Adrenal gland (tissue), 12 donors: ENCODE measurements around the gene ABHD12B. TPM values are rescaled to one million over a fixed set of nuclear protein-coding genes. Genes with fewer than 3 reads are reported as not detected.
A peak's percentile ranks its signal among the peaks of the same experiment; 100 is the strongest.

ENCODE experiments used
- DNase-seq, 7 donors: peaks; one replicate each; pipeline ENCODE4 v3.0.0-alpha.2; 2019 to 2020
- H3K27ac ChIP-seq, 5 donors: fragments of 200-600 bp; sonication (generic) in 4 of 5; 1 replicate in 3 of 5; 2 replicates in 2 of 5; pipeline versions ENCODE4 v1.5.1 to v1.8.0; 2016 to 2020; ENCODE audit warnings: mild to moderate bottlenecking in 1 of 5
- H3K27me3 ChIP-seq: fragments of 200-600 bp; 2 replicates; pipeline ENCODE4 v1.8.0; 2021
- H3K36me3 ChIP-seq, 2 donors: fragments of 200-600 bp; replicated peaks in 1 of 2; 1 replicate in 1 of 2; 2 replicates in 1 of 2; pipeline versions ENCODE4 v1.5.1 to v1.8.0; 2018 to 2022
- H3K4me1 ChIP-seq, 2 donors: fragments of 200-600 bp; replicated peaks in 1 of 2; 1 replicate in 1 of 2; 2 replicates in 1 of 2; pipeline versions ENCODE4 v1.5.1 to v1.8.0; 2018 to 2021
- H3K4me3 ChIP-seq, 4 donors: fragments of 200-600 bp; sonication (generic) in 3 of 4; one replicate each; pipeline ENCODE4 v1.5.1; 2016 to 2018
- H3K9me3 ChIP-seq, 3 donors: fragments of 200-600 bp; sonication (generic) in 1 of 3; replicated peaks in 1 of 3; 1 replicate in 2 of 3; 2 replicates in 1 of 3; pipeline versions ENCODE4 v1.5.1 to v1.8.0; 2016 to 2021
- POLR2A ChIP-seq, 2 donors: fragments of 450-650 bp; IDR thresholded peaks; one replicate each; pipeline ENCODE4 v1.6.1; 2017; ENCODE audit warnings: antibody characterized with exemption in 2 of 2, mild to moderate bottlenecking in 2 of 2, moderate library complexity in 1 of 2
- WGBS, 4 donors: extraction: QIAGEN DNeasy Blood & Tissue Kit in 2 of 4; methylation state at CpG; one replicate each; pipeline versions ENCODE4 v1.1.5 to v1.1.7; 2013 to 2017; 5-methylcytosine and 5-hydroxymethylcytosine counted together
- intact Hi-C, 2 donors: fragments of 100-400 bp; cut with DNase I; formaldehyde crosslinking; loops; one replicate each; pipeline versions ENCODE4 v1.14.1 to v1.15.0; 2022 to 2023
- polyA plus RNA-seq, 3 donors: library from polyadenylated mRNA; stranded (reverse); fragments of 200-250 nt in 2 of 3; fragments of 350-450 nt in 1 of 3; fragmentation: Illumina TruSeq in 1 of 3; extraction: RNeasy Lipid Tissue Mini Kit (QIAGEN cat#74804) in 1 of 3; gene quantifications; one replicate each; pipeline ENCODE4 v1.2.3, GENCODE V29; 2013 to 2014
- total RNA-seq, 9 donors: library from RNA; depleted of rRNA in 4 of 9; stranded (reverse); fragments of >200 nt in 4 of 9; fragments of 120-200 nt in 1 of 9; fragmentation: NEBNext Ultra II Directional in 1 of 9; extraction: Animal tissue kit (Norgen Biotek cat#: 25700) in 1 of 9; gene quantifications; one replicate each; pipeline versions ENCODE4 v1.1.0 to v1.2.4, GENCODE V29; 2013 to 2023
- TF ChIP-seq, protein P1 (sequence below), 6 experiments: fragments of 450-650 bp in 4 of 6; fragments of 200-600 bp in 2 of 6; sonication (generic) in 1 of 6; IDR thresholded peaks; 1 replicate in 5 of 6; 2 replicates in 1 of 6; pipeline versions ENCODE4 v1.5.1 to v1.8.0; 2016 to 2021; ENCODE audit warnings: antibody characterized with exemption in 6 of 6, mild to moderate bottlenecking in 2 of 6, moderate library complexity in 1 of 6
- donor health status: healthy with polysubstance abuse.
- donor health status: Bipolar disorder and iron deficiency.
- donor health status: DM: yes; HTN: yes; CAD: no.
- donor health status: DM: no; HTN: no; CAD: no.
- donor health status: DM: no; HTN: no; CAD: no.
- donor health status: DM: yes; HTN: yes; CAD: no.

Gene ABHD12B
- total and polyA plus RNA-seq, 12 donors, result 0.10 to 0.46 (median 0.37) TPM; not detected in 6

DNA sequence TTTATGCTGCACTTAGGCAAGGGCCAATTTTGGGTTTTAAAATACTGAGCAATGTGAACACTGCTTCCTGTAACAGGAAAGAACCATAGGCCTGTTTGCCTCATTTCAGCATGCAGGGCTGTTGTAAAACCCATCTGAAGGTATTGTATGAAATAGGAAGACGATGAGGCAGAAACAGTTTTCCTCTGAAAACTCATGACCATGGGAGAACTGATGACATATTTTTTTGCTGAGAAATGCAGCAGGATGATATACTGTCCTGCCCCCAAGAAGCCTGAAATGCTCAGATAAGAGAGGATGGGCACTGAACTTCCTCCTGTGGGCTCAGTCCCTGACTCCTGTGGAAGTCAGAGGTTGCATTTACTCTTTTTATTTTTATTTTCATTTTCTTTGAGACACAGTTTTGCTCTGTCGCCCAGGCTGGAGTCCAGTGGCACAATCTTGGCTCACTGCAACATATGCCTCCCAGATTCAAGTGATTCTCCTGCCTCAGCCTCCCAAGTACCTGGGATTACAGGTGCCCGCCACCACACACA is 55.1 kb downstream of the ABHD12B start:
- intact Hi-C loops, result no loop called here
- Histone ChIP-seq H3K27me3 (no peaks in the 10 kb centered on the region), H3K9me3 (no peaks in the 10 kb centered on the region), H3K4me1 (peaks cover 0 to 8% of the 10 kb centered on the region in 2 donors), H3K36me3 (peaks cover 0 to 42% of the 10 kb centered on the region in 2 donors), H3K4me3 (no peak overlapping the region), H3K27ac (peak overlapping the region in 3 of 5 donors; percentile 21 to 72 (median 45))
- 72 to 82% (median 78%) methylated on average over 3 of the region's 3 CpGs for WGBS, 4 donors
- TF ChIP-seq, protein P1, sequence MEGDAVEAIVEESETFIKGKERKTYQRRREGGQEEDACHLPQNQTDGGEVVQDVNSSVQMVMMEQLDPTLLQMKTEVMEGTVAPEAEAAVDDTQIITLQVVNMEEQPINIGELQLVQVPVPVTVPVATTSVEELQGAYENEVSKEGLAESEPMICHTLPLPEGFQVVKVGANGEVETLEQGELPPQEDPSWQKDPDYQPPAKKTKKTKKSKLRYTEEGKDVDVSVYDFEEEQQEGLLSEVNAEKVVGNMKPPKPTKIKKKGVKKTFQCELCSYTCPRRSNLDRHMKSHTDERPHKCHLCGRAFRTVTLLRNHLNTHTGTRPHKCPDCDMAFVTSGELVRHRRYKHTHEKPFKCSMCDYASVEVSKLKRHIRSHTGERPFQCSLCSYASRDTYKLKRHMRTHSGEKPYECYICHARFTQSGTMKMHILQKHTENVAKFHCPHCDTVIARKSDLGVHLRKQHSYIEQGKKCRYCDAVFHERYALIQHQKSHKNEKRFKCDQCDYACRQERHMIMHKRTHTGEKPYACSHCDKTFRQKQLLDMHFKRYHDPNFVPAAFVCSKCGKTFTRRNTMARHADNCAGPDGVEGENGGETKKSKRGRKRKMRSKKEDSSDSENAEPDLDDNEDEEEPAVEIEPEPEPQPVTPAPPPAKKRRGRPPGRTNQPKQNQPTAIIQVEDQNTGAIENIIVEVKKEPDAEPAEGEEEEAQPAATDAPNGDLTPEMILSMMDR (IDR thresholded peaks at IDR 0.05), result no peak
- no peak for TF ChIP-seq POLR2A (IDR thresholded peaks at IDR 0.05)
- DNase-seq, result peak in 2 of 7 donors; percentile 25 to 30

DNA sequence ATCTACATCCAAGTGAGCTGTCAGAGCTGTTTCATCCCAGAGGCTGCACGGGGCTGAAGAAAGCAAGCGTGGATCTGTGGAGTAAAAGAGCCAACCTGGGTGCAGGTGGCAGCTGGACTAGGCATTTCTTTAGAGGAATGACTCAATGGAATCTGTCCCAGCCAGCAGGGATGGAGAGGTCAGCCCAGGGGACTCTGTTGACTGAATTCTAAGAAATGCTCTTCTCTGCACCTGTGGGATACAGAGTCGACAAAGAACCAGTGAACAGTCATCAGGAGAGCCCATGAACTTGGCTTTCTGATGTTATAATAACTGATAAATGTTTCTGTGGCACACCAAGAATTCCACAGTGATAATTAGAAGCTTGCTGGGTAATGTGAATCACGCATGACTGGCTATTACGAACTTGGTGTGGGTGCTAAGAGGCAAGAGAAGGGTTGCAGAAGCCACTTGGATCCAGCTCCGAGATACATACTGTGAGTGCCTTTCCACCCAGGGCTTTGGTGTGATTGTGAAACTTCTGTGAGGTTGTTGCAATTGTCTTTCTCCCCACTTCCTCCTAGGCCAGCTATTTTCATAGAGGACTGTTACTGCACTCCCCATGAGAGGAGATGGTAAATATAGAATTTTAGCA is 56.3 kb downstream of the ABHD12B start:
- TF ChIP-seq, protein P1 (IDR thresholded peaks at IDR 0.05), result no peak
- TF ChIP-seq POLR2A (IDR thresholded peaks at IDR 0.05), result no peak
- 75 to 90% (median 83%) methylated on average over 4 to 6 of the region's 6 CpGs for WGBS, 4 donors
- DNase-seq, result peak in 5 of 7 donors; percentile 20 to 58 (median 43)
- H3K36me3 ChIP-seq, result peaks cover 0 to 37% of the 10 kb centered on the region in 2 donors
- peaks cover 0 to 8% of the 10 kb centered on the region in 2 donors for H3K4me1 ChIP-seq
- H3K4me3 ChIP-seq, result no peak overlapping the region
- no peaks in the 10 kb centered on the region for H3K9me3 ChIP-seq
- H3K27me3 ChIP-seq, result no peaks in the 10 kb centered on the region
- H3K27ac ChIP-seq, result peak overlapping the region in 2 of 5 donors; percentile 45 to 72
- intact Hi-C loops, result no loop called here

DNA sequence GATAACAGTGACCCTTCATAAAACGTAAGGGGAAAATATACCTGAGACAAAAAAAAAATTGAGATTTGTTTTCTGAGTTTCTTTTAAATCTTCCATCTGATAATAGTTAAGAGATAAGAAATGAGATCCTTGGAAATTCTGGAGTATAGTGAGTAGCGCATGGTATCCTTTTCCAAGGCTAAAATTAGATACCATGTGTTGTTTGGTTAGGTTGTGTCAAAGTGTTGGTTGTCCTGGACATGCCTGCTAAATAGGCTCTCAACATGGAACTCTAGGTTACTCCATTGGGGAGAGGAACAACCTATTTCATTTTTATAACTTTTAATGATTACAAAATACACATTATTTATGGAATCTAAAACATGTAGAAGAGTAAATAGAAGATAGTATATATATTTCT is 57.7 kb downstream of the ABHD12B start:
- no peaks in the 10 kb centered on the region for H3K27me3 ChIP-seq
- WGBS, 4 donors, result 61 to 89% (median 71%) methylated on average over 2 of the region's 2 CpGs
- H3K27ac ChIP-seq, result no peak overlapping the region
- no peak for TF ChIP-seq POLR2A (IDR thresholded peaks at IDR 0.05)
- TF ChIP-seq, protein P1 (IDR thresholded peaks at IDR 0.05), result no peak
- no peaks in the 10 kb centered on the region for H3K9me3 ChIP-seq
- no peak overlapping the region for H3K4me3 ChIP-seq
- H3K36me3 ChIP-seq, result peaks cover 0 to 33% of the 10 kb centered on the region in 2 donors
- H3K4me1 ChIP-seq, result peaks cover 0 to under 1% of the 10 kb centered on the region in 2 donors
- intact Hi-C loops, result no loop called here
- DNase-seq, result no peak

DNA sequence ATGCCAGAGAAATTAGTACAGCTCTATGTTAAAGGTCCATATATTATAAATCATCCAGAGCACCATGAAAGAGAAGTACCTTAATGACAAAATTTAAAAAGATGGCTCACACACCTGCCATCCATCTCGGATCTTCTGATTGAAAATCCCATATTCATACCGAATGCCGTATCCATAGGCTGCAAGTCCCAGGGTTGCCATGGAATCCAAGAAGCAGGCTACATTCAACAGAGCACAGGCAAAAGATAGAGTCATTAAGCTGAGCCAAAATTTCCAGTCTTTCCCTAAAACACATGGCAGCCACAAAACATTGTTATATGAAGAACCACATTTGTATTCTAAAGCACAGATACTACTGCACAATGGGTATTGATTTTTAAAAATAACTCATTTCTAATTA is 59.7 kb downstream of the ABHD12B start:
- no peaks in the 10 kb centered on the region for H3K9me3 ChIP-seq
- DNase-seq, result no peak
- WGBS, 4 donors, result 92 to 98% (median 96%) methylated on average over 3 of the region's 3 CpGs
- no peaks in the 10 kb centered on the region for H3K4me1 ChIP-seq
- H3K27me3 ChIP-seq, result no peaks in the 10 kb centered on the region
- H3K27ac ChIP-seq, result no peak overlapping the region
- intact Hi-C loops, result no loop called here
- no peak overlapping the region for H3K4me3 ChIP-seq
- peaks cover 0 to 40% of the 10 kb centered on the region in 2 donors for H3K36me3 ChIP-seq
- TF ChIP-seq, protein P1 (IDR thresholded peaks at IDR 0.05), result no peak
- no peak for TF ChIP-seq POLR2A (IDR thresholded peaks at IDR 0.05)
